PC-3 (cell line): ENCODE data around the gene IGIP.

Experiments used
- EZH2 ChIP-seq: fragments of 300-600 bp; sonication (generic); IDR thresholded peaks from one replicate; pipeline ENCODE4 v1.6.1; 2017; ENCODE audit warnings: antibody characterized with exemption, mild to moderate bottlenecking, low read length; ENCODE audit not compliant: unreplicated experiment
- EZH2phosphoT487 ChIP-seq: fragments of 300-600 bp; sonication (generic); IDR thresholded peaks from 2 replicates; pipeline ENCODE4 v1.6.1; 2018; ENCODE audit warnings: mild to moderate bottlenecking, antibody characterized with exemption, low read length, borderline replicate concordance
- TF ChIP-seq, protein P1 (sequence below): fragments of 300-600 bp; sonication (generic); conservative IDR thresholded peaks from 2 replicates; pipeline ENCODE4 v1.5.1; 2017; ENCODE audit warnings: antibody characterized with exemption, low read depth, mild to moderate bottlenecking, low read length

DNA sequence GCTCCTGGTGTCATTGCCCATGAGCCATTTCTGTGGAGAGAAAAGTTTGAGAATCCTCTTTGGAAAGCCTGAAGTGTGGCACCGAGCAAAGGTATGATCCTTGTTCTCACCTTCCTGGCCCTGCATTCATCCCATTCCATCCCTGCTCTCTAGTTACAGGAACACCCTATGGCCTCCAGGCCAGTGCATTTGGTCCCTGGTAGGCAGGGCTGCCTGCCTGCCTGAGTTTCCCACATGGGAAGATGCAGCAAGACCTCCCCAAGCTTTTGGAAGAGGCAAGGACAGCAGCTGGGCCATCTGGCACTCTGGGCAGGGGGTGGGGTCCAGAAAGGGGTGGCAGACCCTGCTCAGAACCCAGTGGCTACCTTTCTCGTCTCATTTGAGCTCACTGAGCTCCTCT, 24.5 kb downstream of the IGIP start:
- TF ChIP-seq, protein P1, sequence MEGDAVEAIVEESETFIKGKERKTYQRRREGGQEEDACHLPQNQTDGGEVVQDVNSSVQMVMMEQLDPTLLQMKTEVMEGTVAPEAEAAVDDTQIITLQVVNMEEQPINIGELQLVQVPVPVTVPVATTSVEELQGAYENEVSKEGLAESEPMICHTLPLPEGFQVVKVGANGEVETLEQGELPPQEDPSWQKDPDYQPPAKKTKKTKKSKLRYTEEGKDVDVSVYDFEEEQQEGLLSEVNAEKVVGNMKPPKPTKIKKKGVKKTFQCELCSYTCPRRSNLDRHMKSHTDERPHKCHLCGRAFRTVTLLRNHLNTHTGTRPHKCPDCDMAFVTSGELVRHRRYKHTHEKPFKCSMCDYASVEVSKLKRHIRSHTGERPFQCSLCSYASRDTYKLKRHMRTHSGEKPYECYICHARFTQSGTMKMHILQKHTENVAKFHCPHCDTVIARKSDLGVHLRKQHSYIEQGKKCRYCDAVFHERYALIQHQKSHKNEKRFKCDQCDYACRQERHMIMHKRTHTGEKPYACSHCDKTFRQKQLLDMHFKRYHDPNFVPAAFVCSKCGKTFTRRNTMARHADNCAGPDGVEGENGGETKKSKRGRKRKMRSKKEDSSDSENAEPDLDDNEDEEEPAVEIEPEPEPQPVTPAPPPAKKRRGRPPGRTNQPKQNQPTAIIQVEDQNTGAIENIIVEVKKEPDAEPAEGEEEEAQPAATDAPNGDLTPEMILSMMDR, result no peak
- no peak for TF ChIP-seq EZH2phosphoT487
- no peak for TF ChIP-seq EZH2
